Dedifferentiated amniotic fluid mesenchymal stem cell (primary cell): Measurements from ENCODE around the gene NECTIN1.

Source experiments
- DNase-seq: peaks from one replicate; pipeline ENCODE4 v3.0.0-alpha.2; 2016; ENCODE audit errors: extremely low spot score

The NECTIN1 gene

GRCh38 chr11:119643212-119643875 lies 85.7 kb downstream of the NECTIN1 start:
- no peak for DNase-seq

DNA sequence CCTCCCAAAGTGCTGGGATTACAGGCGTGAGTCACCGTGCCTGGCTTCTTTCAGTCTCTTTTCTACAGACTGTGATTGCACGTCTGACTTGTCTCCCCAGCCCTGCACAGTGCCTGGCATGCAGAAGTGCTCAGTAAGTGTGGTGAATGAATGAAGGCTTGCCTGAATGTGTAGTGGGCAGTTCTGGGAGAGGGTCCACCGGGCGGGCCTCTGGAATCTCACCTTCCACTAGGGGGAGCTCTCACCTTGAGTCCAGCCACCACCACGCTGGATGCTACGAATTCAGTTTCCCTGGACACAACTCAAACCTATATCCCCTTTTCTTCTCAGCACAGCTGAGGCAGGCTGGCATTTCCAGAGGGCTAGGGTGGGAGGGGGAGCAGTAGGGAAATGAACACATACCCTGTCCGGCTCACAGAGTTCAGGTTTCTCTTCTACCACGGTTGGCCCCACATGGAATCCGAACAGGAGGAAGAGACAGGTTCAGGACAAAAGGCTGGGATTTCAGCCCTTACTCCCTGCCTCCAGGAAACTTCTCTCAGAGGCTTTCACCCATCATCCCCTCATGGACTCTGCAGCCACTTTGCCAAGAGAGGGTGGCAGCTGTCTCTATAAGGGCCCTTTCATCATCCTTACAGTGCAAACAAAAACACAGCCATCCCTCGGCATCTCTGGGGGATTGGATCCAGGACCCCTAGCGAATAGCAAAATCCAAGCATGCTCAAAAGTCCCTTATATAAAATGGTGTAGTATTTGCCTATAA lies 86.8 kb downstream of the NECTIN1 start:
- no peak for DNase-seq

DNA sequence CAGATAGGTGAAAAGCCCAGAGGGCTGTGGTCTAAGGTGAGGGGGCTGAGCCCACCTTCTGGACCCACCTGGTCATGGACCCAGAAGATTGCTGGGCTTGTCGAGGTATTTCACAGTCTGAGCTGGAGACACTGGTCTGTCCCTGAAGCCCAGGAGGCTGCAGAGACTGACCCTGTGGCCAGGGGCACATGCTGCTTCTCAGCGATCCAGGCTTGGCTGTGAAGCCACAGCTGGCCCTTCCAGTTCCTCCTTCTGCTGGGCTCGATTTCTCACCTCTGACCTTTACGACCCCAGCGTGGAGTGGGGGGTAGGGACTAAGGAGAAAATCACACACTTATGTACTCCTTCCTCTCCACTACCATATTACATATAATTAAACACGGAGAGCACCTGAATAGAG lies 88.5 kb downstream of the NECTIN1 start:
- DNase-seq: no peak

GRCh38 chr11:119639642-119640205 lies 89.3 kb downstream of the NECTIN1 start:
- DNase-seq: no peak

DNA sequence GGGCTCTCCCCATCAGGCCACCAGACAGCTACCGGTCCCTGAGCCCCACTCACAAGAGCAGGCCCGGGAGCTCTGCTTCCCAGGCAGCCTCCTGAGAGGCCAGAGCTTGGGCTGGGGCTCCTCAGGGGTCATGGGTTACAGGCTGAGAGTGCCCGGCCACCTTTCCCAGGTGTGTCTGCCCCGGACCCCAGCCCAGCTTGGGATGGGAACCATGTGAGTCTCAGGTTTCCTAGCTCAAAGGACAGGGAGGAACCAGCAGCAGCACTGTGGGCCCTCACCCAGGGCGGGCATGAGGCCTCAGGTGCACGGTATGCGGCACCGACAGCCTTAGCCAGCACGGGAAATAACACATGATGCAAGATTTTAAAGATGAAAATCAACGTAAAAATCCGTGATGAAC lies 90.1 kb downstream of the NECTIN1 start:
- no peak for DNase-seq

GRCh38 chr11:119637481-119637880 lies 91.5 kb downstream of the NECTIN1 start:
- DNase-seq: no peak

- DNase-seq: no peak
These were observed 93.2 kb downstream of the NECTIN1 start for GRCh38 chr11:119635776-119636175.

DNA sequence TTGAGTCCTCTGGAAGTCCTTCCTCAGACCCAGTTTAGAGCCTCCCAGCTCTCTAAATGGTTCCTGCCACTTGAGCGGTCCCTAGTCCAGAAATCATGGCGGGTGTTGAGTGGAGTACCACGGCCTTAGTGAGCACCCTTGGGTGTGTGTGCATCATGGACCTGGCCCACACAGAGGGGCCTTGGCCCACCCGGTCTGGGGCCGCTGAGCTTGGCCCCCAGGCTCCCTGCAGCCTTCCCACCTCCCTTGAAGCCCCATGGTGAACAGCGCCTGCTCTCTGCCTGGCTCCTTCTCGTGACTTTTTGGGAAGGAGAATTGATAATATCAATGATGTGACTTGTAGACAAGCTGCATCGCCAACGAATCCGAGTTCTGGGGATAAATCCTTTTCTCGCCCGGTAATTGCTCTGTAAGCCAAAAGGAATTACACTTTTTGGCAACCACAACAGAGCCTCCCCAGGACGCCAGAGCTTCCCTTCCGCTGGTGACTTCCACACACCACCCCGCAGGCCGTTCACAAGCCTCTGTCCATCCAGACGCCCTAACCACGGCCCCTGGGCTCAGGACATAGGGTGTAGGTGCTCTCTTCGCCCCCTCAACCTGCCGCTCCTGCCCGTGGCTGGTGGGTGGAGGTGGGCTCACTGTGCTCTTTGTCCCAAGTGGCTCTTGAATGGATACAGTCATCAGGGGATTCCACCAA lies 93.8 kb downstream of the NECTIN1 start:
- DNase-seq: no peak

DNA sequence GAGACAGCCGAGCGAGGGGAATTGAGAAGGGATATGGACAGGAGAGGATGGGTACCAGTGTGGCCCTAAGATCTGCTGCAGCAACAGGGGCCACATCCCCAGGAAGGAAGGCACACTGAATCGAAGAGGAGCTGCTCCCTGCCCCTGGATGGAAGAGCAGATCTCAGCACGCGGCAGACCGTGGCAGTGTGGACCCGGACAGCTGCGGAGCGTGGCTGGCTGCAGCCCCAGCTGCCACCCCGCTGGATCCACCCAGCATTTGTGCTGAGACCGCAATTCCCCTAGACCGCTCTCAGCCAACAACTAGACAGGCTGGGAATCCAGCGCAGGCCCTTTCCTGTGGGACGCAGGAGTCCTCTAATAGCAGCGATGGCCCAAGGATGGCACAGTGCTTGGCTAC lies 94.7 kb downstream of the NECTIN1 start:
- no peak for DNase-seq

- DNase-seq: no peak
These were observed 99.0 kb downstream of the NECTIN1 start for GRCh38 chr11:119629834-119630624.

- no peak for DNase-seq
These were observed 99.9 kb downstream of the NECTIN1 start for GRCh38 chr11:119629085-119629484.

DNA sequence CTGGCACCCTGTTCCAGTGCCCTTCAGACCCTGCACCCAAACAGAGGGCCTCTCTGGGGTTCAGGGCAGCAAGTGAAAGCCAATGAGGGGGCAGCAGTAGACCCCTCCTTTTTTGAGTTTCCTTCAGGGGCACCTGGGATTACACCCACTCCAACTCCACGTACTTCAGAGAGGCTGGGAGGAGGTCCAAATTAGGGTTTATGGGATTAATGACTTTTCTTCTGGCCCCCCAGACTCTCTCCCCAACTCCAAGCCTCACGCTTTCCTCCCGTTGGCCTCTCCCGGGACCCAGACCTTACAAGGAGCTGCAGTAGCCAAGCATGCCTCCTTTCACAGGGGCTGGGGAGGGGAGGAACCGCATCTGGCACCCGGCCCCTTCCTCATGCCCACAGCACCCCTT lies 101.7 kb downstream of the NECTIN1 start:
- no peak for DNase-seq

- DNase-seq: no peak
These were observed 102.1 kb downstream of the NECTIN1 start for GRCh38 chr11:119626871-119627270.

DNA sequence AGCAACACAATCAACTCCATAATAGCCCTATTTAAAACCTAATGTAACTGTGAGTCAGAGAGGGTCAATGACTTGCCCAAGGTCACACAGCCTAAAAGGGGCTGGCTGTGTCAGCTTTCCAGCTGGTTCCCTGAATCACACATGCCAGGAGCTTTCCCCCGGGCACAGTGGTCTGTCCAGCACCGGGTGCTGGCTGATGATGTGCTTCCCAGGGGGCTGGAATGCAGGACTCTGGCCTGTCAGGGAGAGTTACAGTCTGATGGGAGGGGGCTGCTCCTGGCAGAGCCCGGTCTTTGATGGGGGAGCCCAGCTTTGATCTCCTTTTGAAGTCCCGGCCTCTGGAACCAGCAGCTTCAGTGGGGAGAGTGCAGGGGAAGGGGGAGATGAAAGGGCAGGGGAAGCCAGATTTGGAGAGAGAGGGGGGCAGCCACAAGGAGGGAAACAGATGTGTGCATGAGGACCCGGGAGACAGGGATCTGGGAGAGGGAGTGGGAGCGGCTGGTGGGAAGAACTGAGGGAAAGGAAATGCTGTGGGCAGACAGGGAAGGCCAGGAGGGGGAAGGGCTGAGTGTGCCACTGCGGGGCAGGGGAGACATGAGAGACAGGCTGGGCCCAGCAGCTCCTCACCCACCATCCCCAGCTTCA lies 102.7 kb downstream of the NECTIN1 start:
- no peak for DNase-seq

GRCh38 chr11:119625206-119625978 lies 103.6 kb downstream of the NECTIN1 start:
- no peak for DNase-seq

DNA sequence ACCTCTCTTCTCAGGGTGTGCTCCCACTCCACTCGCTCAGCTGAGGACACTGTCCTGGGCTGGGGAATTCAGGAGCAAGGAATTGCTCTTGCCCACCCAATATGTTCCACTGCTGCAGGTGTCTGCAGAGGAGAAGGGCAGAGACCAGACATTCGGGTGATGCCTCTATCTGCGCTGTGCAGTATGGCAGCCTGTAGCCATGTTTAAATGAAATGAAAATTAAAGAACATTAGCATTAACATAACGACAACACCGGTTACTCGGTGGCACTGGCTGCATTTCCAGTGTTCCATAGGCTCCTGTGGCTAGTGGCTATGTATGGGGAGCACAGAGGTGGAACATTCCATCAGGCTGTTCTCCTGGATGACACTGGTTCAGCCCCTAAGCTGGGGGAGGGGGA lies 104.4 kb downstream of the NECTIN1 start:
- no peak for DNase-seq

- no peak for DNase-seq
These were observed 104.8 kb downstream of the NECTIN1 start for GRCh38 chr11:119624102-119624615.

DNA sequence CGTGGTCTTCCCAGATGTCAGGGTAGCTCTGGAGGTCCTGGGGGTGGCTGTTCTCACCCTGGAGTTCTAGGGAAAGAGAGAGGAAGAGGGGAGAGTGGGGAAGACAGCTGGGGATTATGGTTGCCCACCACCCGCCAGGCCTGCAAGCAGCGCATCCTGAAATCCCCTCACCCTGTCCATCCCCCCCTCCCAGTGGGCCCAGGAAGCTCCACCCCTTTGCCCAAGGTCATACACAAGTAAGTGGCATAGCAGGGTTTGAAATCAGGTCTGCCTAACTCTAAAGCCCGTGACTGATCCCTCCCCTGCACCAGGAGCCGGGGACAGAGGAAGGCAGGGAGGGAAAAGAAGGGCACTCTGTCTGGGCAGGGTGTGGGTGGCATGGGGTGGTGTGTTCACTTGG lies 105.3 kb downstream of the NECTIN1 start:
- no peak for DNase-seq

DNA sequence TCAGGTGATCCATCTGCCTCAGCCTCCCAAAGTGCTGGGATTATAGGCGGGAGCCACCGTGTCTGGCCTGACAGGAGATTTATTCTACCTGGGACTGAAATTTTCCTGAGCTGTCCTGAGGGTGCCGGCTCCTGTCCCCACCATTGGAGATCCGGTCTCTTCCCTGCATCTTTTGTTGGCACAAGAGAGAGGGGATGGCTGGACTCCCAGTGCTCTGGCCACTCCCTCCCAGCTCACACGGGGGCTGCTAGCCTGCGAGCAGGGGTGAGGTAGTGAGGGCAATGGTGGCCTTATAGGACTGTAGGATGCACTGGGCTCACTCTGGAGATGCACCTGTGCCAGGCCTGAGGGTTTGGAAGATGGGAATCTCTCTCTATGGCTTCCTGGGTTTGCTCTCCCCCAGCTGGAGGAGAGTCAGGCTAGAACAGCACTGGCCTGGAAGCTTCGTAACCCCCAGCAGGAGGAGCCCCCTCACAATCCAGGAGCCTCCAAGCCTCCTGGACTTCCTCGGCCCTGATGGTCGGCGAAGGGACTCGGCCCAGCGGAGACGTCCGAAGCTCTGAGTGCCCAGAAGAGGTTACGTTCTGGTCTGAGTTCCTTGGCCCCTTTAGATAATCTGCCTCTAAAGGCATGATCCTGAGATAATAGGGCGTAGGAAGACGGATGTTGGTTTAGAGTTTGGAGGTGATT lies 106.4 kb downstream of the NECTIN1 start:
- DNase-seq: no peak

DNA sequence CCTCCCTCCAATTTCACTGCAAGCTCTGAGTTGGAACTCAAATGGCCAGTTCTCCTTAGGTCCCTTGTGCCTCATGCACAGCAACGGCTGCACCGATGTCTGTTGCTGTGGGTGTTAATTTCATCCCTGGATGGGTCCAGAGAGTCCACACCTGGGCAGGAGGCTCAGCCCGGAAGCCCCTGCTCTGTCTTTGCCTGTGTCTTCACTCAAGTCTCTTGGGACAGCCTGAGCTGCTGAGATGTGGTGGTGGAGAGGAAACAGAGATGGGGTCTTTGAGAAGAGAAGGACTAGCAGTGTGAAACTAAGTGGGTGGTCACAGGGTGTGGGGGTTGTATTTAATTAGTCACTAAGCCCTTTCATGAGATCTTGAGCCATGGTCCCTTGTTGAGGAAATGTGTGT lies 109.3 kb downstream of the NECTIN1 start:
- DNase-seq: no peak
